B cell (primary cell): ENCODE results near the gene TRABD2B. TPM values are rescaled to one million over a fixed set of nuclear protein-coding genes. Genes with fewer than 3 reads are reported as not detected.

Source experiments
- ATAC-seq: fragments of 200-7000 bp; cut with Tn5 transposase; one replicate; pipeline ENCODE4 v1.10.0; 2021; ENCODE audit warnings: low read depth, mild to moderate bottlenecking, moderate number of reproducible peaks, moderate library complexity
- CTCF ChIA-PET: fragments of 350-600 bp; sonication (Branson Sonifier 250); formaldehyde crosslinking; loops from one replicate; lab custom pipeline; 2021; ENCODE audit warnings: antibody characterized with exemption, inconsistent platforms; lab: Charles Lee
- POLR2A ChIA-PET: fragments of 350-600 bp; sonication (Branson Sonifier 250); formaldehyde crosslinking; loops from one replicate; lab custom pipeline; 2021; ENCODE audit warnings: antibody characterized with exemption; lab: Charles Lee
- DNase-seq: peaks from one replicate; pipeline ENCODE4 v3.0.0; 2013
- H2AFZ ChIP-seq: 2 replicates; pipeline ENCODE4 v1.6.1; 2012; ENCODE audit warnings: mild to moderate bottlenecking, low read depth, low read length; ENCODE audit not compliant: insufficient read depth, poor library complexity, severe bottlenecking
- H3K27ac ChIP-seq, 2 donors: 1 replicate in 1 of 2; 2 replicates in 1 of 2; pipeline ENCODE4 v1.5.1; 2012 to 2013; ENCODE audit warnings: low read length in 2 of 2, mild to moderate bottlenecking in 2 of 2, moderate library complexity in 1 of 2
- H3K27me3 ChIP-seq, 4 experiments: fragments of 200-600 bp in 1 of 4; sonication (generic) in 1 of 4; replicated peaks in 1 of 4; 1 replicate in 2 of 4; 2 replicates in 2 of 4; pipeline versions ENCODE4 v1.6.1 to v1.7.0; 2013 to 2016; ENCODE audit warnings: low read length in 3 of 4, mild to moderate bottlenecking in 2 of 4, mixed read lengths in 1 of 4, moderate library complexity in 1 of 4; ENCODE audit not compliant: insufficient read depth in 4 of 4, control insufficient read depth in 3 of 4; ENCODE audit errors: control extremely low read depth in 1 of 4
- H3K36me3 ChIP-seq, 2 experiments: replicated peaks in 1 of 2; 1 replicate in 1 of 2; 2 replicates in 1 of 2; pipeline versions ENCODE4 v1.6.1 to v1.7.1; 2013; ENCODE audit warnings: low read length in 1 of 2; ENCODE audit not compliant: insufficient read depth in 2 of 2, control insufficient read depth in 1 of 2; ENCODE audit errors: control extremely low read depth in 1 of 2, extremely low read depth in 1 of 2
- H3K4me1 ChIP-seq, 2 donors: fragments of 200-600 bp in 1 of 2; sonication (generic) in 1 of 2; 1 replicate in 1 of 2; 2 replicates in 1 of 2; pipeline versions ENCODE4 v1.5.1 to v1.6.1; 2013 to 2017; ENCODE audit warnings: low read length in 2 of 2; ENCODE audit not compliant: control insufficient read depth in 2 of 2, insufficient read depth in 2 of 2
- H3K4me2 ChIP-seq: replicated peaks from 2 replicates; pipeline ENCODE3; 2012; ENCODE audit warnings: mild to moderate bottlenecking, low read depth, low read length; ENCODE audit not compliant: poor library complexity, severe bottlenecking
- H3K4me3 ChIP-seq, 5 experiments: fragments of 200-600 bp in 1 of 5; sonication (generic) in 1 of 5; 1 replicate in 3 of 5; 2 replicates in 2 of 5; pipeline versions ENCODE4 v1.5.1 to v1.7.0; 2011 to 2016; ENCODE audit warnings: low read length in 4 of 5, mild to moderate bottlenecking in 4 of 5, low read depth in 2 of 5, control low read depth in 1 of 5, moderate library complexity in 1 of 5; ENCODE audit not compliant: insufficient read depth in 1 of 5; ENCODE audit errors: control extremely low read depth in 1 of 5, extremely low read depth in 1 of 5
- H3K79me2 ChIP-seq: fragments of 200-600 bp; sonication (generic); one replicate; pipeline ENCODE4 v1.6.0; 2016; ENCODE audit warnings: low read length; ENCODE audit not compliant: control insufficient read depth, insufficient read depth
- H3K9ac ChIP-seq: fragments of 200-600 bp; sonication (generic); 2 replicates; pipeline ENCODE4 v1.6.1; 2017; ENCODE audit warnings: mild to moderate bottlenecking, low read length, moderate library complexity
- H3K9me3 ChIP-seq, 3 donors: one replicate each; pipeline versions ENCODE4 v1.6.1 to v1.7.1; 2013; ENCODE audit warnings: low read length in 2 of 3; ENCODE audit not compliant: control insufficient read depth in 2 of 3, insufficient read depth in 1 of 3; ENCODE audit errors: control extremely low read depth in 1 of 3
- H4K20me1 ChIP-seq: 2 replicates; pipeline ENCODE4 v1.6.0; 2012; ENCODE audit warnings: mild to moderate bottlenecking, low read length; ENCODE audit not compliant: insufficient read depth, control insufficient read depth, poor library complexity, severe bottlenecking
- H3K27ac Mint-ChIP-seq: one replicate; pipeline ENCODE4 v1.8.0; 2021; ENCODE audit warnings: mixed read lengths
- H3K27me3 Mint-ChIP-seq: one replicate; pipeline ENCODE4 v1.8.0; 2021; ENCODE audit warnings: mixed read lengths
- H3K4me1 Mint-ChIP-seq: one replicate; pipeline ENCODE4 v1.8.0; 2021; ENCODE audit warnings: mixed read lengths
- H3K4me3 Mint-ChIP-seq: one replicate; pipeline ENCODE4 v1.8.0; 2021; ENCODE audit warnings: mixed read lengths
- H3K9me3 Mint-ChIP-seq: one replicate; pipeline ENCODE4 v1.8.0; 2022; ENCODE audit warnings: mixed read lengths; ENCODE audit not compliant: insufficient read depth
- EZH2 ChIP-seq: IDR thresholded peaks from 2 replicates; pipeline ENCODE4 v1.6.1; 2012; ENCODE audit warnings: borderline replicate concordance, low read depth, mild to moderate bottlenecking, moderate library complexity, low read length; ENCODE audit not compliant: insufficient read depth, poor library complexity, severe bottlenecking
- WGBS: methylation state at CpG from one replicate; pipeline ENCODE4 v1.1.5; 2013; ENCODE audit warnings: missing lambda C conversion rate; ENCODE audit not compliant: insufficient coverage; 5-methylcytosine and 5-hydroxymethylcytosine counted together
- intact Hi-C: fragments of 100-400 bp; cut with micrococcal nuclease; formaldehyde crosslinking; loops from one replicate; pipeline ENCODE4 v1.10.0; 2022
- polyA plus RNA-seq: library from polyadenylated mRNA; depleted of rRNA; stranded (reverse); fragments of >200 nt; gene quantifications from 2 replicates; pipeline ENCODE4 v1.2.3, GENCODE V29; 2012
- total RNA-seq, 2 donors: library from RNA; stranded (reverse); fragments of 120-200 nt in 1 of 2; gene quantifications; 1 replicate in 1 of 2; 2 replicates in 1 of 2; pipeline versions ENCODE4 v1.2.3 to v1.2.4, GENCODE V29; 2013 to 2022
- TF ChIP-seq, protein P1 (sequence below): fragments of 200-600 bp; IDR thresholded peaks from one replicate; pipeline ENCODE4 v1.8.0; 2022; ENCODE audit warnings: antibody characterized with exemption, mild to moderate bottlenecking

TRABD2B gene
- total and polyA plus RNA-seq, 2 donors (not counting 1 experiment from before 2014, with no cell fraction given) = not detected

DNA sequence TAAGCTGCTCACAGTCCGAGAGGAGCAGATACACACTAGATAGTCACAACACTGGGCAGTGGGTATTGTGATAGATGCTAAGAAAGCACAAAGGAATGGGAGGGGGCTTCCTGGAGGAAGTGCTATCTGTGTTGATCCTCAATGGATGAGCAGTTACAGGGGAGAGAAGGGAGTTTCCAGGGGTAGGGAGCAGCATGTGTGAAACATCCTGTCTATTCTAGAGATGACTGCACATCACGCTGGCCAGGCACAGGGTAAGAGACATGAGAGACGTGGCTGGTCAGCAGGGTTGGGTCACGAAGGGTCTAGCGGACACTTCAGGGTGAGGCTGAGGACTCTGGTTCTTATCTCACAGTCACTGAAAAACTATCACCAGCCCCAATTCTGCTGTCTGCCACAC lies 235.2 kb downstream of the TRABD2B start:
- no peak overlapping the region for H3K4me2 ChIP-seq
- DNase-seq = no peak
- ChIA-PET POLR2A (no interaction called here), CTCF (no interaction called here)
- H3K4me1 ChIP-seq = no peaks in the 10 kb centered on the region
- 70% methylated on average over 3 of the region's 5 CpGs for WGBS
- H2AFZ ChIP-seq = no peak overlapping the region
- H3K27me3 ChIP-seq = no peaks in the 10 kb centered on the region
- H3K9me3 ChIP-seq = no peaks in the 10 kb centered on the region
- Mint-ChIP-seq H3K4me1 (no peaks in the 10 kb centered on the region), H3K4me3 (no peak overlapping the region), H3K27ac (no peak overlapping the region), H3K9me3 (no peaks in the 10 kb centered on the region), H3K27me3 (peaks cover 24% of the 10 kb centered on the region)
- no peaks in the 10 kb centered on the region for H4K20me1 ChIP-seq
- H3K36me3 ChIP-seq = no peaks in the 10 kb centered on the region
- no peak overlapping the region for H3K9ac ChIP-seq
- ATAC-seq = no peak
- intact Hi-C loops = no loop called here
- no peaks in the 10 kb centered on the region for H3K79me2 ChIP-seq
- H3K4me3 ChIP-seq = no peak overlapping the region
- no peak for TF ChIP-seq EZH2
- TF ChIP-seq, protein P1, sequence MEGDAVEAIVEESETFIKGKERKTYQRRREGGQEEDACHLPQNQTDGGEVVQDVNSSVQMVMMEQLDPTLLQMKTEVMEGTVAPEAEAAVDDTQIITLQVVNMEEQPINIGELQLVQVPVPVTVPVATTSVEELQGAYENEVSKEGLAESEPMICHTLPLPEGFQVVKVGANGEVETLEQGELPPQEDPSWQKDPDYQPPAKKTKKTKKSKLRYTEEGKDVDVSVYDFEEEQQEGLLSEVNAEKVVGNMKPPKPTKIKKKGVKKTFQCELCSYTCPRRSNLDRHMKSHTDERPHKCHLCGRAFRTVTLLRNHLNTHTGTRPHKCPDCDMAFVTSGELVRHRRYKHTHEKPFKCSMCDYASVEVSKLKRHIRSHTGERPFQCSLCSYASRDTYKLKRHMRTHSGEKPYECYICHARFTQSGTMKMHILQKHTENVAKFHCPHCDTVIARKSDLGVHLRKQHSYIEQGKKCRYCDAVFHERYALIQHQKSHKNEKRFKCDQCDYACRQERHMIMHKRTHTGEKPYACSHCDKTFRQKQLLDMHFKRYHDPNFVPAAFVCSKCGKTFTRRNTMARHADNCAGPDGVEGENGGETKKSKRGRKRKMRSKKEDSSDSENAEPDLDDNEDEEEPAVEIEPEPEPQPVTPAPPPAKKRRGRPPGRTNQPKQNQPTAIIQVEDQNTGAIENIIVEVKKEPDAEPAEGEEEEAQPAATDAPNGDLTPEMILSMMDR = no peak
- no peak overlapping the region for H3K27ac ChIP-seq

DNA sequence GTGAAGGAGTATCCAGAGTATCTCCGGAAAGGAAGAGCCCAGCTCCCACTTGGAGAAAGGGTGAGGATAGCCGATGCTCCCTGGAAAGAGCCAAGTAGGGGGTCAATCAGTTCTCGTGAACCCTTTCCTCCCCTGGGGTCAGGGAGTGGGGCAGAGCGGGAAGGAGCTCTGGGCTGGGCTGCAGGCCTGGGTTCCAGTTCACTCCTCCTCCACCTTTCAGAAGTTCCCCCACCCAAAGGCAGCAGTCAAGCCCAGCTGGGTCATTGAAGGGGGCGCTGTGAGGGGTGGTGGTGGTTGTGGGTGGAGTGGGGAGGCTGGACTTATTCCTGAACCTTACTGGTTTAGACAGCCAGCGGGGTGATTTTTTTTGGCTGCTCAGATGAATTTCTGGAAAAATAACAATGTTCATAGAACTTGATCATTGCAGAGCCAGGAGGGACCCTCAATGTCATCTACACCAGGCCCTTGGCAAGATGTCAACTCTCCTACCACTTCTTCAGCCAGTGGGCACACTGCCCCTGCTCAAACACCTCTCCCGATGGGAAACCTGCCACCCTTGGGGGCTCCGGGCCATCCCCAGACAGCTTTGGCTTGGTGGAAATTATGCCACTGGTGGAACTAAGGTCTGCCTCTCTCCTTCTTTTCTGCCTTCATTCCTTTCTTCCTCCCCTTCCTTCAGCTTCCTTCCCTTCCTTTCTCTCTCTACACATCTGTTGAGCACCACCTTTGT lies 235.8 kb downstream of the TRABD2B start:
- no peak overlapping the region for H3K27ac ChIP-seq
- no peak for ATAC-seq
- H3K27me3 ChIP-seq = no peaks in the 10 kb centered on the region
- H3K9ac ChIP-seq = no peak overlapping the region
- H3K9me3 Mint-ChIP-seq = no peaks in the 10 kb centered on the region
- TF ChIP-seq, protein P1 = no peak
- TF ChIP-seq EZH2 = no peak
- H3K4me1 Mint-ChIP-seq = no peaks in the 10 kb centered on the region
- POLR2A ChIA-PET = no interaction called here
- CTCF ChIA-PET = no interaction called here
- no peaks in the 10 kb centered on the region for H3K79me2 ChIP-seq
- no peak overlapping the region for H2AFZ ChIP-seq
- H3K4me3 Mint-ChIP-seq = no peak overlapping the region
- H3K4me3 ChIP-seq = no peak overlapping the region
- H3K9me3 ChIP-seq = no peaks in the 10 kb centered on the region
- H3K36me3 ChIP-seq = no peaks in the 10 kb centered on the region
- 84% methylated on average over 5 of the region's 8 CpGs for WGBS
- no peaks in the 10 kb centered on the region for H3K4me1 ChIP-seq
- no peak overlapping the region for H3K4me2 ChIP-seq
- DNase-seq = no peak
- H3K27me3 Mint-ChIP-seq = peaks cover 28% of the 10 kb centered on the region
- intact Hi-C loops = no loop called here
- no peaks in the 10 kb centered on the region for H4K20me1 ChIP-seq
- no peak overlapping the region for H3K27ac Mint-ChIP-seq
